Measurements from ENCODE around the gene USP44.
"Not testable (repeated sequence)": the region's sequence is repeated elsewhere in the genome, so short reads cannot be mapped to it uniquely, and the experiment has no call there.

USP44 gene

GRCh38 chr12:95505039-95505438, 46.2 kb downstream of the USP44 start:
- DNase-seq: no peak

- no peak for DNase-seq
These were observed 47.1 kb downstream of the USP44 start for GRCh38 chr12:95504140-95504539.

GRCh38 chr12:95499772-95500171, 51.5 kb downstream of the USP44 start:
- peak; percentile 18 for DNase-seq

- no peak for DNase-seq
These were observed 52.3 kb downstream of the USP44 start for GRCh38 chr12:95498968-95499367.

GRCh38 chr12:95497031-95497430, 54.2 kb downstream of the USP44 start:
- DNase-seq: no peak

- DNase-seq: no peak
These were observed 55.8 kb downstream of the USP44 start for GRCh38 chr12:95495433-95495832.

- DNase-seq: no peak
These were observed 56.4 kb downstream of the USP44 start for GRCh38 chr12:95494888-95495287.

GRCh38 chr12:95492462-95492861, 58.8 kb downstream of the USP44 start:
- DNase-seq: no peak

GRCh38 chr12:95487024-95487423, 64.3 kb downstream of the USP44 start:
- DNase-seq: no peak

GRCh38 chr12:95484524-95484923, 66.8 kb downstream of the USP44 start:
- DNase-seq: no peak

GRCh38 chr12:95482564-95482963, 68.7 kb downstream of the USP44 start:
- not testable (repeated sequence) for DNase-seq

- DNase-seq: no peak
These were observed 69.4 kb downstream of the USP44 start for GRCh38 chr12:95481888-95482287.

GRCh38 chr12:95481072-95481471, 70.2 kb downstream of the USP44 start:
- DNase-seq: no peak

GRCh38 chr12:95480230-95480629, 71.0 kb downstream of the USP44 start:
- no peak for DNase-seq

- no peak for DNase-seq
These were observed 76.7 kb downstream of the USP44 start for GRCh38 chr12:95474660-95474958.

GRCh38 chr12:95473884-95474659, 77.2 kb downstream of the USP44 start, which contains the start of gene METAP2:
TSS of gene METAP2 (plus strand) at chr12:95474152. CDS start at chr12:95474180, 28 bp downstream.
- DNase-seq: peak; percentile 97

GRCh38 chr12:95473231-95473883, 77.9 kb downstream of the USP44 start:
- DNase-seq: peak; percentile 78

- DNase-seq: no peak
These were observed 81.0 kb downstream of the USP44 start for GRCh38 chr12:95470300-95470699.

Data from OCI-M1 (cell line).